Stimulated activated naive CD8-positive, alpha-beta T cell treated with anti-CD3 and anti-CD28 coated beads, Interleukin-15, amount 100 ng/mL, for 72 hours (primary cell): Measurements from ENCODE around the gene GABRB1.

Experiments
- ATAC-seq: fragments of 150-1000 bp; cut with Tn5 transposase; 2 replicates; pipeline ENCODE4 v1.10.0; 2021; ENCODE audit warnings: mild to moderate bottlenecking, moderate library complexity
- DNase-seq, 2 donors: peaks; one replicate each; pipeline ENCODE4 v3.0.0; 2021 to 2022
- H3K27ac Mint-ChIP-seq, 2 donors: one replicate each; pipeline ENCODE4 v1.8.0; 2022; ENCODE audit warnings: mild to moderate bottlenecking in 2 of 2, mixed read lengths in 2 of 2, moderate library complexity in 2 of 2
- H3K27me3 Mint-ChIP-seq: one replicate; pipeline ENCODE4 v1.8.0; 2022; ENCODE audit warnings: mixed read lengths
- H3K4me1 Mint-ChIP-seq: one replicate; pipeline ENCODE4 v1.8.0; 2022; ENCODE audit warnings: mild to moderate bottlenecking, mixed read lengths
- H3K4me3 Mint-ChIP-seq, 2 donors: one replicate each; pipeline ENCODE4 v1.8.0; 2022; ENCODE audit warnings: mild to moderate bottlenecking in 2 of 2, mixed read lengths in 2 of 2, moderate library complexity in 1 of 2
- H3K9me3 Mint-ChIP-seq, 2 donors: one replicate each; pipeline ENCODE4 v1.8.0; 2022; ENCODE audit warnings: mixed read lengths in 2 of 2

Gene GABRB1

DNA sequence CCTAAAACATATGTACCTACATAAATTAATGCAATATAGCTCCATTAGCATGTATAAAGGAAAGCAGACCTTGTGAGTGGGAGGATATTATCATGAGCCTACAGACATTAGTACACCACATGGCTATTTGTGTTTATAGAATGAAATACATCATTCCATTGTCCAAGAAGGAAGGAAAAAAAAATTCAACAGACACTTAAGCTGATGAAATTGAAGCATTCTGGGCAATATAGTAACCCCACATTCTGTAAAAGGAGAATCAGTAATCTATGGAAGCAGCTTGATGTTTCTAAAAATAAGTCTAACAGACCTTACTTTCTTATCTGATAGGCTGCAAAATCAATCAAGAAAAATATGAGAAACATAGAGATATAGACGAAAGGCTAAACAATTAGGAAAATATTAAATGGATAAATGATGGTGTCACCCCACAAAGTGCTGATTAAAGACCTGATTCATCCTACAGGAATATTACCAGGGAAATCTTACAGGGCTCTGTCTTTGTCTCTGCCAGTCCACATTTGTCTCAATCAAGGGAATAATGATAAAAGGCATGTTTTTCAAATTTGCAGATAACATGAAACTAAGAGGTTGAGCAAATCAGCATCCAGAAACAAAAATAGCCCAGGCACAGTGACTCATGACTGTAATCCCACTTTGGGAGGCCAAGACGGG, 355.3 kb downstream of the GABRB1 start:
- ATAC-seq (no peak), DNase-seq (no peak)
- no peak overlapping the region for H3K27ac Mint-ChIP-seq
- peaks cover 24% of the 10 kb centered on the region for H3K27me3 Mint-ChIP-seq
- no peaks in the 10 kb centered on the region for H3K4me1 Mint-ChIP-seq
- H3K4me3 Mint-ChIP-seq = no peak overlapping the region
- H3K9me3 Mint-ChIP-seq = no peaks in the 10 kb centered on the region

DNA sequence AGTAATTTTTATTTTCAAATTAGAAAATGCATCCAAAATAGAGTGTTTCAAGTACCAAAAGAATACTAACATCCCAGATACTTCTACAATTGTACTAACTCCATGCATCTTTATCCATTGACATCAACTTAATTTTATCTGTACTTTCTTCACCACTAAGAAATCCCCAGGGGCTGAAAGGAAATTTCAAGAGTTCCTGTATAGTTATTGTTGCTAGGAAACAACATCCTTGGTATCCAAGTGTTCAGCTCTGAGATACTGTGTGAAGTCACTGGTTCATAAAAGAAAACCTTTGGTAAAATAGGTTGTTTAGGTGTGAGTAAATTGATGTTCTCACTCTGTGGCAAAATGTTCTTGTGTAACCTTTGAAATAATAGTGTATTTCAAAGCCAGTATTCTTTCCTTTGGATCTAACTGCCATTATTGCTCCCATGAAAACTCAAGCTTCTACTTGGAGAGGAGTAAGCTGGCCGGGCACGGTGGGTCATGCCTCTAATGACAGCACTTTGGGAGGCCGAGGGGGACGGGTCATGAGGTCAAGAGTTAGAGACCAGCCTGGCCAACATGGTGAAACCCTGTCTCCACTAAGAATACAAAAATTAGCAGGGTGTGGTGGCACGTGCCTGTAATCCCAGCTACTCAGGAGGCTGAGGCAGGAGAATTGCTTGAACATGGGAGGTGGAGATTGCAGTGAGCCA, 359.2 kb downstream of the GABRB1 start:
- H3K9me3 Mint-ChIP-seq = no peaks in the 10 kb centered on the region
- peaks cover 11% of the 10 kb centered on the region for H3K27me3 Mint-ChIP-seq

DNA sequence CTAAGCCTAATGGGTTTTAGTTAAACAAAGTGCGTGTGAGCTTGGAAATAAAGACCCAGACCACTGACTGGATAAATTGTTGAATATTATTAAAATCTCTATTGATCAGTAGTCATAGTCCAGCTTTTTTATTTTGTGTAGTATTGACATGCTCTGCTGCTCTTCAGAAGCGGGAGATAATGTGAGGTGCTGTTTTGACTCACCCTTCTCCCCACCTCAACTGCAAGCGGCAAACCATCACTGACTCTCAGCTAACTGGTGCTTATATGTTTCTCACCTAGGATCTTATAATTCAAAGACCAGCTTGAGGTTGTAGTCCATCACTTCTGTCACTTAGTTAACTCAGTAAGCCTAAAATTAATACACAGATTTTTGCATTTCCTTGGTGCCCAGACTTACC, 359.9 kb downstream of the GABRB1 start:
- H3K4me1 Mint-ChIP-seq = no peaks in the 10 kb centered on the region
- peaks cover 8% of the 10 kb centered on the region for H3K27me3 Mint-ChIP-seq
- ATAC-seq = no peak
- DNase-seq = no peak
- no peaks in the 10 kb centered on the region for H3K9me3 Mint-ChIP-seq
- no peak overlapping the region for H3K27ac Mint-ChIP-seq
- no peak overlapping the region for H3K4me3 Mint-ChIP-seq

More for the DNA sequence above, 359.2 kb downstream of the GABRB1 start:
- H3K4me1 Mint-ChIP-seq = no peaks in the 10 kb centered on the region
- ATAC-seq = no peak
- H3K4me3 Mint-ChIP-seq = no peak overlapping the region
- no peak for DNase-seq
- no peak overlapping the region for H3K27ac Mint-ChIP-seq

DNA sequence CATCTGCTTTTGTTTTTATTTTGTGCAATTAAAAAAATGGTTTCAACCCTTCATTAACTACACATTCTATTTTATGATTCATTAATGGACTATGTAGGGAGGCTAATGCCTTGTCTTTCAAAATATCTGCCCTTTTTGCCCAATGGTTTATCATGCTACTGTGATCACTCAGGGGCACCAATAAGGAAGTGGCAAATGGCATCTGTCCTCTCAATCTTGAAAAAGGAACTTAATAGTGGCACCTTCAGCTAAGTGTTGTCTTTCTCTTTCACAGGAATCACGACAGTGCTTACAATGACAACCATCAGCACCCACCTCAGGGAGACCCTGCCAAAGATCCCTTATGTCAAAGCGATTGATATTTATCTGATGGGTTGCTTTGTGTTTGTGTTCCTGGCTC, 375.0 kb downstream of the GABRB1 start:
- DNase-seq (no peak), ATAC-seq (no peak)
- Mint-ChIP-seq H3K27me3 (peaks cover 9% of the 10 kb centered on the region), H3K4me1 (no peaks in the 10 kb centered on the region), H3K27ac (no peak overlapping the region), H3K9me3 (no peaks in the 10 kb centered on the region), H3K4me3 (no peak overlapping the region)

DNA sequence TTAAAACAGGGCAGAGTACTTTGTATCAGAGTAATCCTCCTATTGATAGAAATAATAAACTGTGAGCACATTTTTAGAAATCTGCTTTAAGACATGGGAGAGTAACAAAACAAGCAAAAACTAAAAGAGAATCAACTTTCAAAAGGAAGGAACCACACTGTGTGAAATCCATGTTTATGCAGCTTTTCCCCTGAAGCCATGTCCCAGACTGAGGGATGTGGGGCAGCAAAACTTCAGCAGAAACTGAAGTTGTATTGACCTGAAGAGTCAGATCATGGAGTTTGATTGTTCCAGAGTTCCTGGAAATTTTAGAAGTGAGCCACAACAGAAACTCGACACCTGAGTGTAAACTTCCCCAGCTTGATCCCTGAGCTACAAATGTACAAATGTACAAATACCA, 378.9 kb downstream of the GABRB1 start:
- no peak for ATAC-seq
- Mint-ChIP-seq H3K27me3 (peaks cover 9% of the 10 kb centered on the region), H3K27ac (peak overlapping the region in 1 of 2 donors; percentile 21), H3K4me3 (no peak overlapping the region), H3K4me1 (no peaks in the 10 kb centered on the region), H3K9me3 (no peaks in the 10 kb centered on the region)
- DNase-seq = no peak

DNA sequence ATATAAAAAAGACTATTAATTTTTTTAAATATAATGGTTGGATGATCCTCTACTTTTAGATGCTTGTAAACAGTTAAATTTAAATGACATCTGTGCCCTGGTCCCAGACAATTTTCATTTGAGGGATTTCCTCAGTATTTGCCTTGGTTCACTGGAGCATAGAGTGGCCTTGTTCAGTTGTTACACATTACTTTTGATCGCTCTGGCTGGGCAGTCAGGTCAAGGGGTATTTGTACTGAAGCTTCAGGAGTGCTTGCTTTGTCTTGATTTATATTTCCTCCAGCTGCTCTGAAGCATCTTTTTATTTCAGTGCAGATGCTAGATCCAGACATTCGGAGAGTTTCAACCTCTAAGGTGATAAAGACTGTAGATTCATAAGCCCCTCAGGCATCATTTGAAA, 382.2 kb downstream of the GABRB1 start:
- no peaks in the 10 kb centered on the region for H3K9me3 Mint-ChIP-seq
- no peak overlapping the region for H3K4me3 Mint-ChIP-seq
- peaks cover 6% of the 10 kb centered on the region for H3K27me3 Mint-ChIP-seq

DNA sequence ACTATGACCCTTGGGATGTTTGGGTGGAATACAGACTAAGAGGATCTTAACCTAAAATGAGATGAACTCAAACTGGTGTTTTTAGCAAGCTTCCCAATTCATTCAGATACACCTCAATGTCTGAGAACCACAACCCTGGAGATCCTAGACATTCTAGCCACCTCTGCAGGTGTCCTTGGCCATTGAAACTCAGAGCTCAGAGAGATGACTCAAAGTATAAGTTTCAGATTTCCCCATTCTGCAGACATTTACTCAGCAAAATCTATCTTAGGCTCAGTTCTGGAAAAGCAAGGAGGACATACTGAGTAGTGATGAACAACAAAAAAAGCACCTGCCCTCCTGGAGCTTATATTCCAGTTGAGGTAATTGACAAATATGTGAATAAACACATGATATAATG, 384.4 kb downstream of the GABRB1 start:
- no peak for ATAC-seq
- no peaks in the 10 kb centered on the region for H3K27me3 Mint-ChIP-seq
- H3K4me1 Mint-ChIP-seq = no peaks in the 10 kb centered on the region
- no peaks in the 10 kb centered on the region for H3K9me3 Mint-ChIP-seq
- DNase-seq = no peak
- H3K4me3 Mint-ChIP-seq = no peak overlapping the region
- no peak overlapping the region for H3K27ac Mint-ChIP-seq

More for the DNA sequence above, 382.2 kb downstream of the GABRB1 start:
- DNase-seq = no peak
- no peak overlapping the region for H3K27ac Mint-ChIP-seq
- H3K4me1 Mint-ChIP-seq = no peaks in the 10 kb centered on the region
- ATAC-seq = no peak

DNA sequence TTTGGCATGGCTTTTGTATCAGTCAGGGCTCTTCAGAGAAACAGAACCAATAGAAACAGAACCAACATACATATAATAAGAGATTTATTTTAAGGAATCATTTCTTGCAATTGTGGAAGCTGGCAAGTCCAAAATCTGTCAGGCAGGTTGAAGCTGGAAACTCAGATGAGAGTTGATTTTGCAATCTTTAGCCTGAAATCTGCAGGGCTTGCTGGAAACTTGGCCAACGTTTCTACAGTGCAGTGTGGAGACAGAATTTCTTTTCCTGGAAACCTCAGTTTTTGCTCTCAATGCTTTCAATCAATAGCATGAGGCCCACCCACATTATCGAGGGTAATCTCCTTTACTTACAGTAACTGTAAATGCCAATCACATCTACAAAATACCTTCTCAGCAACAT, 386.8 kb downstream of the GABRB1 start:
- Mint-ChIP-seq H3K9me3 (no peaks in the 10 kb centered on the region), H3K4me1 (no peaks in the 10 kb centered on the region), H3K4me3 (no peak overlapping the region), H3K27ac (no peak overlapping the region), H3K27me3 (peaks cover 8% of the 10 kb centered on the region)
- ATAC-seq (no peak), DNase-seq (no peak)

DNA sequence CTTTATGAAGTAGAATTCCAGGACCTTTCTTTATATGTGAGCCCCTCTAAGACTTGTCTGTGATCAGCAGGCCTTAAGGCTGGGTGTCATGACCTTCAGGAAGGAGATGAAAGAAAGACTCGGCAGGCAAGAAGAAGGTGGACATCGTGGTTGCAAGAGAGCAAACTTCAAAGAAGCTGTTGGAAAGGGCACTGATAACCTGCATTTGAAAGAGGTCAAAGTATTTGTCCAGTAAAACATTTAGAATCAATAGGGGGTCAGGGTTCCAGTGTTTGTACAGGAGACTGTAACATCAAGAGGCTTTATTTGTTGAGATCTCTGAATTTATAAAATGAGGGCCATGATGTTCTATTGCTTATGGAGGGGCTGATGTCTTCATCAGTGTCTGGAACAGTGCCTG, 387.9 kb downstream of the GABRB1 start:
- Mint-ChIP-seq H3K9me3 (no peaks in the 10 kb centered on the region), H3K4me3 (no peak overlapping the region), H3K4me1 (no peaks in the 10 kb centered on the region), H3K27ac (peak overlapping the region in 1 of 2 donors; percentile 8), H3K27me3 (peaks cover 8% of the 10 kb centered on the region)
- ATAC-seq (no peak), DNase-seq (no peak)

DNA sequence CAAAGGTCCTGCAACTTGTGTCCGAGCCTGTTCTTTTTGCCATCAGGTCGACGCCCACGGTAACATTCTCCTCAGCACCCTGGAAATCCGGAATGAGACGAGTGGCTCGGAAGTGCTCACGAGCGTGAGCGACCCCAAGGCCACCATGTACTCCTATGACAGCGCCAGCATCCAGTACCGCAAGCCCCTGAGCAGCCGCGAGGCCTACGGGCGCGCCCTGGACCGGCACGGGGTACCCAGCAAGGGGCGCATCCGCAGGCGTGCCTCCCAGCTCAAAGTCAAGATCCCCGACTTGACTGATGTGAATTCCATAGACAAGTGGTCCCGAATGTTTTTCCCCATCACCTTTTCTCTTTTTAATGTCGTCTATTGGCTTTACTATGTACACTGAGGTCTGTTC, 394.3 kb downstream of the GABRB1 start:
- DNase-seq = no peak
- no peak for ATAC-seq
- peaks cover 8% of the 10 kb centered on the region for H3K27me3 Mint-ChIP-seq

DNA sequence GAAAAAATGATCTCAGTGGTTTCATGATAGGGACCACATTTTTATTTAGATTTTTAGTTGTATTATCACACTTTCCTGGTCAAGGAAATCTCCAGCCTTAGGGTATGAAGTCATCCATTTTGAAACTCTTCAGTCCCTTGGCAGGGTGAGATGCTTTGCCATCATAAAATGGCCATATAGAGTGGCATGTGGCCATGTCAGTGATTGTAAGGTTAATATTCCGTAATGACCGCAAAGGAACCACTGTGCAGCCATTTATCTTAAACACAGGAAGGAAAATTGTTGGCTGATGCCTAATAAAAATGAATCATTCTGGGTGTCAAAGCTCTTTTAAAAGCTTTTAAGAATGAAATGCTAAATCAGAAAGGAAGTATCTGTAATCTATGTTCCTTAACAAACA, 396.6 kb downstream of the GABRB1 start:
- H3K27ac Mint-ChIP-seq = no peak overlapping the region
- no peaks in the 10 kb centered on the region for H3K27me3 Mint-ChIP-seq
- DNase-seq (no peak), ATAC-seq (no peak)
- no peaks in the 10 kb centered on the region for H3K4me1 Mint-ChIP-seq
- H3K4me3 Mint-ChIP-seq = no peak overlapping the region
- no peaks in the 10 kb centered on the region for H3K9me3 Mint-ChIP-seq

More for the DNA sequence above, 394.3 kb downstream of the GABRB1 start:
- Mint-ChIP-seq H3K27ac (no peak overlapping the region), H3K4me1 (no peaks in the 10 kb centered on the region), H3K4me3 (no peak overlapping the region), H3K9me3 (no peaks in the 10 kb centered on the region)

DNA sequence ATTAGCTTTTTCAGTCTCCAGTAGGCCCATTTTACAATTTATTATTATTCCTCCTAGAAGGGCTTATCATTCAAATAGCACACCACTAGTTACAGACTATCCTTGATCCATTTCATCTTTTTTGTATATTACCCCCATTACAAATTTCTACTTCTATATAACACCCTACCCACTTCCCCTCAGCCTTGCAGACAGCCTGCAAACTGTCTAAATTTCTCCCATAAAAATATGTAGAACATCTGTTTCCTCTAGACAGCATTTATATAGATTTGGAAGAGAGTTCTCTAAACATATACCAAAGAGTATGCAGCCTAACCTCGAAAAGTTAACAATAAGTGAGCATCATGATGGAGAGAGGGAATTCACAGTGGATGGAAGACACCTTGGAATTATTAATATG, 401.4 kb downstream of the GABRB1 start:
- no peak overlapping the region for H3K27ac Mint-ChIP-seq
- no peaks in the 10 kb centered on the region for H3K9me3 Mint-ChIP-seq
- DNase-seq (no peak), ATAC-seq (no peak)
- no peak overlapping the region for H3K4me3 Mint-ChIP-seq
- H3K4me1 Mint-ChIP-seq = no peaks in the 10 kb centered on the region
- no peaks in the 10 kb centered on the region for H3K27me3 Mint-ChIP-seq

DNA sequence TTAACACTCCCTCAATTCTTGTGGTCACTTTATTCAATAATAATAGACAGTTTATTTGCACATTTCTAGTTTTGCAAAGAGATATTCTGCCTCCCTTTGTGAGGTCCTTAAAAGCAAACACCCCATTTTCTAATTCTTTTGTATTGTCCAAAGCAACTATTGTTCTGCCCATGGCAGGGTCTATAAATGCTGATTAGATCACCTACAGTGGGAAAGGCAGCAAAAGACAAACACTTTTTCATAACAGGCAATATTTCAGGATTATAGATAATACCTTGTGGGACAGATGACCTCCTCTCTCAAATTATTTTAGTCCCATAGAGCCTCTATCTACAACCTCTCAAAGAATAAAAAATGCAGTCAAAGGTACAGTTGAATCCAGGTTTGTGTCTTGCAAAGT, 403.6 kb downstream of the GABRB1 start:
- Mint-ChIP-seq H3K27ac (no peak overlapping the region), H3K27me3 (no peaks in the 10 kb centered on the region), H3K9me3 (no peaks in the 10 kb centered on the region), H3K4me3 (no peak overlapping the region), H3K4me1 (no peaks in the 10 kb centered on the region)
- DNase-seq (no peak), ATAC-seq (no peak)

DNA sequence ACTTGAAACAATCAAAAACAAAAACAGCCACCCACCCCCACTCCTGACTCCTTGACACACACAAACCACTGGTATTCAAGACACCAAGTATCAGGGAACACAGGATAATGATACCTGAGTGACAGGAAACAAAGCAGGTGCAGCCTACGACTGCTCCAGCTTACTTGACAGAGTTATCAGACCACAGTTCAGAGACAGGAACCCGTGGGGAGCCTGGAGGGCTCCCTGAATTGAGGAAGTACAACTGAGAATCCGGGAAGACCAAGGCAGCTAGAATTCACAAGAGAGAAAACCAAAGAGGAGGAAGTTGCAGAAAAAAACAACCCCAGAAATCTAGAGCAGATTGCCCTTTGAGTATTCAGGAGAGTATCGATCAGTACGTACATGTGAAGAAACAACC, 411.6 kb downstream of the GABRB1 start:
- Mint-ChIP-seq H3K27ac (peak overlapping the region in 1 of 2 donors; percentile 74), H3K4me1 (peaks cover 7% of the 10 kb centered on the region), H3K4me3 (no peak overlapping the region), H3K27me3 (no peaks in the 10 kb centered on the region), H3K9me3 (peaks cover 0 to 4% of the 10 kb centered on the region in 2 donors)
- DNase-seq (no peak), ATAC-seq (no peak)

DNA sequence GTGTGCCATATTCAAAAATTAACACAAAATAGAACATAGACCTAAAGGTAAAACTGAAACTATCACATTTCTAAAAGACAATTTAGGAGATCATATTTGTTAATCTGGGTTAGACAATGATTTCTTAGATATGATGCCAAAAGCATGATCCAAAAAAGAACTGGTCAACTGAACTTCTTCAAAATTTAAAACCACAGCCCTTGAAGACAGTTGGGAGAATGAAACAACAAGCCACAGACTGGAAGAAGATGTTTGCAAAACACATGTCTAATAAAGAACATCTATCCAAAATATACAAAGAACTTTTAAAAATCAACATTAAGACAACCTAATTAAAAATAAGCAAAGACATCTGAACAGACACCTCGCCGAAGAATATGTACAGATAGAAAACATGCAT, 412.7 kb downstream of the GABRB1 start:
- Mint-ChIP-seq H3K4me3 (no peak overlapping the region), H3K9me3 (peaks cover 0 to 4% of the 10 kb centered on the region in 2 donors), H3K27me3 (no peaks in the 10 kb centered on the region), H3K27ac (no peak overlapping the region), H3K4me1 (peaks cover 7% of the 10 kb centered on the region)
- DNase-seq = no peak
- ATAC-seq = no peak

DNA sequence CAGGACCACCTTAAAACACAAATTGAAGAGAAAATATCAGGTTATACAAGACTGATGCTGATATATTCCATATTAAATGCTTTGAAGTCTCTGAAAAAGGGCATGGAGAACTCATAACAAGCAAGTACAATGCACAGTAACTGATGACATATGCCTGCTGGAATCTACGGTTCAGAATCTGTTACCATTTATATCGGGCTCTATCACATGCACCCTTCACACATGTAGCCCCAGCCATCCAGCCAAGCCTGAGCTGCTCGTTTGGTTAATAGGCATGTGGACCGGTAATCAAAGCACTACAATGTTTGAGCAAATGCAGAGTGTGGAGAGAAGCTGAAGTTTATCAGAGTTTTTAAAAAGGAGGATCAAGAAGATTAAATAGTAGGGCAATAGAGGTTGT, 420.3 kb downstream of the GABRB1 start:
- Mint-ChIP-seq H3K4me1 (no peaks in the 10 kb centered on the region), H3K27me3 (no peaks in the 10 kb centered on the region), H3K4me3 (no peak overlapping the region), H3K27ac (no peak overlapping the region), H3K9me3 (no peaks in the 10 kb centered on the region)
- ATAC-seq = no peak
- DNase-seq = no peak
